Measurements from ENCODE around the gene CRYBA4.
"Not testable (repeated sequence)": the region's sequence is repeated elsewhere in the genome, so short reads cannot be mapped to it uniquely, and the experiment has no call there.

Gene CRYBA4

DNA sequence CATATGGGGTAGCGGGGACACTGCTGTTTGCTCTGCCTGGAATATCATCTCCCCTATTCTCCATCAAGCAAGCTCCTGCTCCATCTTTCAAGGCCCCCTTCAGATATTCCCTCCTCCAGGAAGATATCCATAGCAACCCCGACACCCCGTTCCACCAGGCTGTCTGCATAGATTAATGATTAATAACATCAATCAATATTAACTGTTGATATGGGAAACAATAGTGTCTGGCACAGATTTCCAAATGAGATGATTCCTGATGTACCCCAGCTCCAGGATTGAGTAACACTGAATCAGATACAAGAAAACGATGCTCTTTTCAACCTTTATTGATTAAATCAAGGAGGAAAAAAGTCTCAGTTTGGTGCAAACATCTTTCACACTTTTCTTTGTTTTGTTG lies 24.3 kb upstream of the CRYBA4 start:
- no peak for DNase-seq

- DNase-seq, result no peak
Measured at GRCh38 chr22:26599505-26599904, 22.3 kb upstream of the CRYBA4 start.

DNA sequence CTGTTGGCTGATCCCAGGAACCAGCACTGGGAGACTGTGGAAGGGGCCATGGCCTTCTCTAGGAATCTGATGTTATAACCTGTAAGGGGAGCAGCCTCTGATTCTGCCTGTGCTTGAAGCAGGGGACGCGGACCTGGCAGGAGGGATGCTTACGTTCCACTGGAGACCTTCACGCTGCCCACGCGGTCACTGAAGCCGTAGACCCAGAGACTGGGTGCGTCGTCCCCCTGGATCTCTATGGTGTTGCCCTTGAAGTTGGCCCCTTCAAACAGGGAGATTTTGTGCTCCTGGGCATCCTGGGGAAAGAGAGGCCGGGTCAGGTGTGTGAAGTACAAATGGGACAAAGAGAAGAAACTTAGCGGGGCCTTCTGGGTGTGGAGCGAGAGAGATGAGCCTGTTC lies 20.0 kb upstream of the CRYBA4 start:
- no peak for DNase-seq

DNA sequence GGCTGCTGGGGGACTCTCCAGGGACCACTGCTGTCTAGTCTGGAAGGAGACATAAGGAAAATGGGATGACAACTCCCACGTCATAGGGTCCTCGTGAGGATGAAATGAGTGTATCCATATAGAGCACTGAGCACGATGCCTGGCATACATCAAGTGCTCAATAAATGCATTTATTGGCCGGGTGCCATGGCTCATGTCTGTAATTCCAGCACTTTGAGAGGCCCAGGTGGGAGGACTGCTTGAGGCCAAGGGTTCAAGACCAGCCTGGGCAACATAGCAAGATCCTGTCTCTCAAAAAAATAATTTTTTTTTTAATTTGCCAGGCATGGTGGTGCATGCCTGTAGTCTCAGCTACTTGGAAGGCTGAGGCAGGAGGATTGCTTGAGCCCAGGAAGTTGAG lies 19.6 kb upstream of the CRYBA4 start:
- DNase-seq, result no peak

DNA sequence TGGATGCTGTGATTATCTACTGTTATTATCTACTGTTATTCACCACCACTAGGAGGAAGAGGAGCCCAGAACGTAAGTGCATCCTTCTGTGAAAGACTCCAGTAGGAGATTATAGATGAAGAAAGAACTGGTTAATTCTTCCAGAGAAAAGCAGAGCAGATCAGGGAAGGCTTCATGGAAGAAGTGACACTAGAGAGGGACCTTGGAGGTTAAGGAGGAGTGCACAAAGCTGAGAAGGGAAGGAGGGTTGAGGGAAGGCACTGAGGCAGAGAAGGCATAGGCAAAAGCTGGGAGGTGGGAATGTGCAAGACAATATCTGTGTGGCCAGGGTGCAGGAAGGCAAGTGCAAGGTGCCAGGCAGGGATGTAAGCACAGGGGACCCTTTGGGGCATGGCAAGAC lies 17.4 kb upstream of the CRYBA4 start:
- no peak for DNase-seq

DNA sequence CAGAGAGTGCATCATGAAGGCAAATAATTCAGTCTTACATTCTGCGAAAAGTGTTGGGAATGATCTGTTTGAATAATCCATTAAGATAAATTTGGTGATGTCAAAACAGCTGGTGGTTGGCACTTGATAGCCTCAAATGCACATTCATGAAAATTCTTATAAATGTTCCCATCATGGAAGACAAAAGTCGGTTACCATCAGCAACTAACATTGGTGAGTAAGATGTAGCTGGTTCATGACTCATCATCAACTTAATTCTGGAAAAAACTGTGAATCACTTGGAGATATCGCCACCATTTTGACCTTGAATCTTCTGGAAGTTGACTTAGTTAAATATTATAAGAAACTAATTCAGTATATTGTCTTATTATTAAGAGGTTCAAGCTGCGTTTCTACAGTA lies 15.2 kb upstream of the CRYBA4 start:
- no peak for DNase-seq

DNA sequence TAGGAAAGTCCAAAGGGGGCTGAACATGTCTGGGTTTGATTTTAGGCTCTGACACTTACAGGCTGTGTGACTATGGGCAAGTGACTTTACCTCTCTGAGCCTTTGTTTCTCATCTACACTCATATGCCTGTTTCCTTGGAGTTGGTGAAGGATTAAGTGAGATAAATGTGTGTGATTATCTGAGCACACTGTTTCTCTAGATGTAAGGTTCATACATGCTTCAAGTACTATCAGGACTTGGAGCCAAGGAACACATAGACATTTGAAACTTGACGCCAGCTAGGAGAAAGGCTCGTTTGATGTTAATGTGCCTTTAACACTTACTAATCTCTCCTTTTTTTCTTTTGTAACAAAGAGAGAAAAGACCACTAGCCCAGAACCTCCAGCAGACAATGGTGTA lies 13.6 kb upstream of the CRYBA4 start:
- no peak for DNase-seq

DNA sequence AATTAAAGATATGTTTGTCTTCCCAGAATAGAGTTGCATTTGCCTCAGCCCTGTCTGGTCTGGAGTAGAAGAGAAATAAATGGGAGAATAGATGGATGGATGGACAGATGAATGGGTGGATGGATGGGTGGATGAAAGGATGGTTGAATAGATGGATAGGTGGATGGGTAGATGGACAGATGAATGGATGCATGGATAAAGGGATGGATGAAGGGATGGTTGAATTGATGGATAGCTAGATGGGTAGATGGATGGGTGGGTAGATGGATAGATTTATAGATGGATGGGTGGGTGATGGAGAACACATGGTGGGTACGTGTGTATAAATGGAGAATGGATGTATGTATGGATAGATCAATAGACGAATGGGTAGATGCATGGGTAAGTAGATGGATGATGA lies 12.5 kb upstream of the CRYBA4 start:
- DNase-seq, result no peak

- peak; percentile 59 for DNase-seq
Measured at GRCh38 chr22:26610072-26610958, 11.4 kb upstream of the CRYBA4 start.

DNA sequence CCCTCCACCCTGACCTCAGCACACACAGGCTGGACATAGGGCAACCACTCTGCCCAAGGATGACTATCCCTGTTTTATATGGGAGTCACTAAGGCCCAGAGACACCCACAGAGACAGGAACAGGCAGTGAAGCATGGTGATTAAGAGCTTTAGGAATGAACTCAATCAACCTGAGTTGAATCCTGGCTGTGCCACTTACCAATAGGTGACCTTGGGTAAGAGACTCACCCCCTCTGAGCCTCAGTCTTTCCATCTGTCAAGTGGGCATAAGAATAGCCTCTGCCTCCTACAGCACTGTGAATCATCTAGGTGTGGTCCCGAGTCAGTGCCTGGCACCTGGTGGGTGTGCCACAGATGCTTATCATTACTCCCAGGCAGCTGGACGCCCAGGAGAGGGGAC lies 10.8 kb upstream of the CRYBA4 start:
- no peak for DNase-seq

DNA sequence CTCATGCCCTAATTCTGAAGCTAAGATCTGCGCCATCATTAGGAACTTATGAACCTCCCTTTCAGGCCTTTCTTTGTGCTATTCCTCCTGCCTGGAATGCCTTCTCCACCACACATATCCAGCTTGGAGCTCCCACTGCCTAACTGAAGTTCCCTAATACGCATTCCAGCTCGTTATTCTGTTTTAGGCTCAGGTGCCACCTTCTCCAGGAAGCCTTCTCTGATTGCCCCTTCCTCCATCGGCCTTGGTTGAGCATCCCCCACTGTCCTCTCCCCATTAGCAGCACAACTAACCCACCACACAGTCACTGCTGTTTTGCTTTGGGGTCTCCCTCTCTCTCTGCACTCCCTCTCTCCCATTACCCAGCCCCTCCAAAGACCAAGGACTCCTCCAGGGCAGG lies 9.1 kb upstream of the CRYBA4 start:
- DNase-seq, result no peak

- not testable (repeated sequence) for DNase-seq
Measured at GRCh38 chr22:26613753-26614152, 8.0 kb upstream of the CRYBA4 start.

DNA sequence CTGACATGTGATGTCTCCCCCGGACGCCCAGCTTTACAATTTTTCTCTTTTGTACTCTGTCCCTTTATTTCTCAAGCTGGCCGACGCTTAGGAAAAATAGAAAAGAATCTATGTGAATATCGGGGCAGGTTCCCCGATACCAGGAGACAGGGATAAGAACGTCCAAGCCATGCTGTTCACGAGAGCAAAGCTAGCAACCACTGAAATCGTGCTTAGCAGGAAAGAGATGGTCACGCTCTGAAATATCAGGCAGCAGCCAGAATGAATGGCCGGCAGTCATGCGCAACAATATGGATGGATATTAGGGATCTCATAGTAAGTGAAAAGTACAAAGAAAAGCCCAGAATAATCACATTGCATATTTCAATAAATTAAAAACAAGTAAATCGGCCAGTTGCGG lies 7.4 kb upstream of the CRYBA4 start:
- no peak for DNase-seq

- no peak for DNase-seq
Measured at GRCh38 chr22:26615149-26615548, 6.6 kb upstream of the CRYBA4 start.

GRCh38 chr22:26615830-26616435 lies 5.8 kb upstream of the CRYBA4 start:
- no peak for DNase-seq

DNA sequence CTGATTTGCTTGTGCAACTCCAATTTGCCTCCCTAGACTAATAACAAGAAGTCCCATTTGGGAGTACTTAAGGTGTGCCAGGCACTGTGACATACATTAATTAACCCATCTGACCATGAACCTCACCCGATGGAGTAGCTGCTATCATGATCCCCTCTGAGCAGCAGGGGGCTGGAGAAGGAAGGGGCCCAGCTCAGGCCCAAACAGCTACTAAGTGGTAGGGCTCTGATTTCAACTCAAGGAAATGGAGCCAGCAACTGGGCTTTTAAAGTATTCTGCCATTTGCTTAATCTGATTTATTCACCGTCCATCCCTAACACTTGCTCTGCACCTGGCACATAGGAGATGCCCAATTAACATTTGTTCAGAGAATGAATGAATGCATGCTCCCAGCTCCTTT lies 5.1 kb upstream of the CRYBA4 start:
- no peak for DNase-seq

DNA sequence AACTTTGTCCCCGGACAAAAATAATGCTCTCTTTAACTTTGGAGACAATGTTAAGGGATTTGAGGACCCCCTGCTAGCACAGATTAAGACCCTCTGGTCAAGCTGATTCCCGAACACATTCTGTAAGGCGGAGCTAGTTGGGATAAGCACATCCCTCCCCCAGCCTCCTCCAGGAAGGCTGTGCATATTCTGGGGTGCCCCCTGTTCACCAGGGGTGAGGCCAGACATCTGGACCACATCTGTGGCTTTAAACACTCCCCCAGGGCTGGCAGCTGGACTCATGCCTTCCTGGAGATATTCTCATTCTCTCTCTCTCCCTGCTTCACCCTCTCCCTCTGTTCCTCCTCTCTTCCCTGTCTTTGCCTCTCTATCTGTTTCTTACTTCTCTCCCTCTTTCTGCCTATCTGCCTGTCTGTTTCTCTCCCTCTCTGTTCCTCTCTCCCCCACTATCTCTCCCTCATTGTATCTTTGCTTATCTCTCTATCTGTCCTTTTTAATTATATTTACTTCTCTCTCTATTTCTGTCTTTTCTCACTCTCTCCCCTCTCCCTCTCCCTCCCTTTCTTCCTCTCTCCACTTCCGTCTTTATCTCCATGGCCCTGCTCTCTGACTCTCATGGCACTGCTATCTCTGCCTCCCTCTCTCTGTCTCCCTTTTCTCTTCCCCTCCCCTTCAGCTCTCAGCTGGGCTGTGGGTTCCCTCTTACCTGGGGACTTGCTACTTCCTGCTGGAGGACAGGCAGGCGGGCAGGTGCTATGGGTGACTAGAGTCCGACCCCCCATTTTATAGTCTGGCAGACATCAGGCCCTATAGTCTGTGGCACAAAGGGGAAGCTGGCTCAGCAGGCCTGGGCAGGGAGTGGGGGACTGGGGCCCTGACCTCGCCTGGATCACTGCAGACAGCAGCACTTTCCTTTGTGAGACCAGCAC lies 4.2 kb upstream of the CRYBA4 start, which contains the start of gene CRYBB1:
CRYBB1 (minus strand) TSS at position 757 of the 929 bp plus-strand sequence. CDS start 1,708 bp downstream, outside the sequence.
- DNase-seq, result peak; percentile 80

- no peak for DNase-seq
Measured at GRCh38 chr22:26618455-26618854, 3.3 kb upstream of the CRYBA4 start.

DNA sequence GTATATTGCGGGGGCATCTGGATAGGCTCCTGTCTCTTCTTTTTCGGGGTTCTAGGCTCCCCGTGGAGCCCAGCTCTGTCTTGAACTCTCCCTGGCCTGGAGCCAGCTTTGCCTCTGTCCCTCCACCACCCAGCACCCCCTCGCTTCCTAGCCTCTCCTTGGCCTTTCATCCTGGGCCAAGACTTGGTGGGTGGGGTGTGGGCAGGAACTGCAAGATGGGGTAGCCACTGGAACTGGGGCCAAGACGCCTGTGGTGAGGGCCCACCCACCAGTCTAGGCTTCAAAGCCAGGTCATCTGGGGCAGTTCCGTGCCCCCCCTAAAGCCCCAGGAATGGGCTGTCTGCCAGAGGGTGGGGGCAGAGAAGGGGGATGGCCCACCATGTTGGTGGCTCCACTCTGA lies 2.3 kb upstream of the CRYBA4 start:
- peak; percentile 77 for DNase-seq

GRCh38 chr22:26620197-26620596 lies 1.6 kb upstream of the CRYBA4 start:
- DNase-seq, result no peak

- no peak for DNase-seq
Measured at GRCh38 chr22:26623984-26624383, 2.2 kb downstream of the CRYBA4 start.

- DNase-seq, result no peak
Measured at GRCh38 chr22:26624803-26625202, 3.0 kb downstream of the CRYBA4 start.

GRCh38 chr22:26629988-26630761 lies 8.4 kb downstream of the CRYBA4 start:
- DNase-seq, result no peak
